GM20431 (cell line): ENCODE data around the gene POC1A.
"Not testable (repeated sequence)": the region's sequence is repeated elsewhere in the genome, so short reads cannot be mapped to it uniquely, and the experiment has no call there.

Experiments used
- in situ Hi-C: fragments of 300-500 bp; cut with MseI, MboI; formaldehyde crosslinking; loops from one replicate; pipeline ENCODE4 v1.15.0; 2020; ENCODE audit warnings: low sequenced_read_pairs; ENCODE audit not compliant: unreplicated experiment

The POC1A gene

DNA sequence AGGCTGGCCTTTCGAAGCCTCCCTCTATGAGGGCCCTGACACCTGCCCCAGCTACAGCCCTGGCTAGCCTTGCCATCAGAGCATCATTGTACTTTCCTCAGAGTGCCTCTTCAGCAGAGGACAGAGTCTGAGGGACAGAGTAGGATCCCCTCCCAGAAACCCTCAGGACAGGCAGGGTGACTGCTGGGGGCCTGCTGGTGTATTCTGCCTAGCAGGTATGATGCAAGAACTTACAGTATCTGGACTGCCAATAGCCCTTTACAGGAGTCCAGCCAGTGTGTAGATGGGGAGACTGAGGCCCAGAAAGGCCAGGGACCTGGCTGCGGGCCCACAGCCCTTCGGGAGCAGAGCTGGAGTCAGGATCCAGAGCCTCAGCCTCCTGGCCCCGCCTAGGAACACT is 116.9 kb downstream of the POC1A start:
- in situ Hi-C loops: no loop called here

DNA sequence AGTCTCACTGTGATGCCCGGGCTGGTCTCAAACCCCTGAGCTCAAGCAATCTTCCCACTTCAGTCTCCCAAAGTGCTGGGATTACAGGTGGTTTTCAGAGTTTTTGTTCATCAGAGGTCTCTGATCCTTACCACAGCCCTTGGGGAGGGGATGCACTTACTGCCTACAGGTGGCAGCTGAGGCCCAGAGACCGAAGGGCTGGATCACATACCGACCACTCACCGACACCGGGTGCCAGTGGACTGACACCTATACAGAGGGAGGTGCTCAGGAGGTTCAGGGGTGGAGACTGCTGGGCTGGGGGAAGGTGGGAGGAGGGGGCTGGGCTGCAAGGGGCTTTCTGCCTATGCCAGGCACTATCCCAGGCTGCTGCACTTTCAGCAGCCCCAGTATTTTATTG is 117.4 kb downstream of the POC1A start:
- in situ Hi-C loops: no loop called here

- in situ Hi-C loops: no loop called here
Measured at GRCh38 chr3:52036222-52036694, 118.0 kb downstream of the POC1A start.

DNA sequence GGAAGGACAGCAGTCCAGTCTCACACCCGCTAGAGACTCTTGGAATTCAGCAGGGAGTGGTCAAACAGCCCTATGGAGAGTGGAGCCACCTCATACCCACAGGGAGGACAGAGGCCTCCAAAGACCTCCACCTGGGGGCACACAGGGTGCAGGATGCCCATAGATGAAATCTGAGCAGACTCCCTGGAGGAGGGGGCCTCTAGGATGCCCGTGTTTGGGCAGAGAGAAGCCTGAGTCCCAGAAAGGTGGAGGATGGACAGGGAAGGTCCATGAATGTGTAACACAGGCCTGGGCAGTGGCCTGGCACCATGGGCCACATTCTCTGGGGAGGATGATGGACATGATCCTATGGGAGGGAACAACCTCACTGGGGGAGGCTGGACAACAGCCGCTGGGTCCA is 119.6 kb downstream of the POC1A start:
- in situ Hi-C loops: no loop called here

DNA sequence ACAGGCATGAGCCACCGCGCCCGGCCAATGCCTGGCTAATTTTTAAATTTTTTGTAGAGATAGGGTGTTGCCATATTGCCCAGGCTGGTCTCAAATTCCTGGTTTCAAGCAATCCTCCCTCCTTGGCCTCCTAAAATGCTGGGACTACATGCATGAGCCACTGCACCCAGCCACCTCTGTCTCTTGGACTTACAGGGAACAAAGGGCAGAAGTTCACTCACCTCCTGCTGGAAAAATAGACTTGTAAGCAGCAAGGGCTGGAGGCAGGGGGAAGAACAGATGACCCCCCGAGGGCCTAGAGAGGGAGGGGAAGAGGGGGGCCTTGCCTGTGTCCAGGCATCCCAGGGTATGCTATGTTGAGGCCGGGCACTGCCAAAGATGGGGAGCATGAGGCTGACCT is 120.0 kb downstream of the POC1A start:
- in situ Hi-C loops: no loop called here

- in situ Hi-C loops: not testable (repeated sequence)
Measured at GRCh38 chr3:52033748-52034147, 120.5 kb downstream of the POC1A start.

DNA sequence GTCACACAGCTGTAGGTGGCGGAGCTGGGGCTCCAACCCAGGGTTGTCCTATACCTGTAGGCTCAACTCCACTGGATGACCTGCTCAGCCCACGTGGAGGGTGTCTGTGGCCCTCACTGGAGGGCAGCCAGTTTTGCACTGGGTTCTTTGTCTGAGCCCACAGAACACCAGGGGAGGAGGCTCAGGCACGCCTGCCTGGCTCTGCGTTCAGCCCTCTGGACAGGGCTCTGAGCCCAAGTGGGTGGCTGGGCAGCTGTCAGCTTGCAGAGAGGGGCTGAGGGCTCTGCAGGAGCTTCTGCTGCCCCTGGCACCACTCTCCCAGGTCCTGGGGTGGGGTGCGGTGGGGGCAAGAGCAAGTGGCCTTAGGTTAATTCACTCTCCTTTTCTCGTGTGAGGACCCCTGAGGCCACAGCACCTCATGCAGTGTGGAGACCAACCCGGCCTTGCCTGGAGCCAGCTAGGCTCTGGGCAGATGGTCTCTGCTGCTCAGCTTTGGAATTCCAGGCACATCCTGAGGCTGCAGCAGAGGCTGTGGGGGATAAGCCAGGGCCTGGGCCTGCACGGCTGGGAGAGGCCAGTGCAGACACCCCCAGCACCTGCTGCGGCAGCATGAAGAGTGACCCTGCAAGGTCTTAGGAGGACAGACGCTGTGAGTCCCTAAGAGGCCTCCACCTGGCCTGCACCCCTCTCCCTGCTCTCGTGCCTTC is 121.4 kb downstream of the POC1A start:
- in situ Hi-C loops: no loop called here

- in situ Hi-C loops: no loop called here
Measured at GRCh38 chr3:52031896-52032295, 122.3 kb downstream of the POC1A start.

- in situ Hi-C loops: no loop called here
Measured at GRCh38 chr3:52030714-52031310, 123.4 kb downstream of the POC1A start.

DNA sequence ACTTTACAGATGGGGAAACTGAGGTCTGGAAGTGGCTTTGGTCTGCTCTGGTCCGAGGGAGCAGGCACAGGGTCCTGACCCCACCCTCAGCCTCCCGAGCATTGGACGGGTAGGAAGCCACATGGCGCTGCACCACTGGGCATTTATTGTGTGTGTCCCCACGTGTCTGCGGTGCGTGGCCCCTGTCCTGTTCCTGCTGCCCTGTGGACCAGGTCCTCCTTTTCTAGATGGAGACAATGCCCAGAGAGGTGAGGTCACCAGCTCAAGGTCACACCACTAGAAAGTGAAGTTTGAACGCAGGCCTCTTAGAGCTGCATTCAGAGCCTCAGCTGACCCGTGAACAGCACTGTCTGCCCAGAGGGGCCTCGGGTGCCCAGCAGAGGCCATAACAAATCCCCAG is 124.7 kb downstream of the POC1A start:
- in situ Hi-C loops: no loop called here

GRCh38 chr3:52029053-52029452 is 125.2 kb downstream of the POC1A start:
- in situ Hi-C loops: no loop called here

GRCh38 chr3:52028572-52028971 is 125.7 kb downstream of the POC1A start:
- in situ Hi-C loops: no loop called here

GRCh38 chr3:52026041-52026440 is 128.2 kb downstream of the POC1A start:
- in situ Hi-C loops: no loop called here

- in situ Hi-C loops: no loop called here
Measured at GRCh38 chr3:52025453-52025852, 128.8 kb downstream of the POC1A start.
